Heart left ventricle (tissue), 16 donors: ENCODE data around the gene SLC25A29. TPM values are rescaled to one million over a fixed set of nuclear protein-coding genes. Genes with fewer than 3 reads are reported as not detected.

Source experiments
- ATAC-seq, 4 donors: fragments of 200-7000 bp; cut with Tn5 transposase; one replicate each; pipeline ENCODE4 v1.9.1; 2020 to 2022; ENCODE audit warnings: moderate library complexity in 4 of 4, mild to moderate bottlenecking in 3 of 4, moderate number of reproducible peaks in 1 of 4
- DNase-seq, 5 donors: peaks; one replicate each; pipeline ENCODE4 v3.0.0-alpha.2; 2020
- H3K27ac ChIP-seq, 12 donors: fragments of 200-600 bp; sonication (generic) in 4 of 12; one replicate each; pipeline versions ENCODE4 v1.5.0 to v1.8.0; 2016 to 2022; ENCODE audit warnings: mild to moderate bottlenecking in 2 of 12
- H3K27me3 ChIP-seq, 9 donors: fragments of 200-600 bp; sonication (generic) in 2 of 9; one replicate each; pipeline versions ENCODE4 v1.5.1 to v1.8.0; 2016 to 2022; ENCODE audit warnings: mild to moderate bottlenecking in 3 of 9
- H3K36me3 ChIP-seq, 9 donors: fragments of 200-600 bp; sonication (generic) in 2 of 9; one replicate each; pipeline versions ENCODE4 v1.5.0 to v1.8.0; 2018 to 2022; ENCODE audit warnings: mild to moderate bottlenecking in 2 of 9
- H3K4me1 ChIP-seq, 12 donors: fragments of 200-600 bp; sonication (generic) in 4 of 12; one replicate each; pipeline versions ENCODE4 v1.5.0 to v1.8.0; 2016 to 2022; ENCODE audit warnings: mild to moderate bottlenecking in 3 of 12
- H3K4me3 ChIP-seq, 12 donors: fragments of 200-600 bp; sonication (generic) in 4 of 12; one replicate each; pipeline versions ENCODE4 v1.5.0 to v1.8.0; 2017 to 2022; ENCODE audit warnings: mild to moderate bottlenecking in 9 of 12, moderate library complexity in 4 of 12
- H3K9me3 ChIP-seq, 12 donors: fragments of 200-600 bp; sonication (generic) in 4 of 12; one replicate each; pipeline versions ENCODE4 v1.5.0 to v1.8.0; 2016 to 2022; ENCODE audit warnings: mild to moderate bottlenecking in 1 of 12
- POLR2A ChIP-seq, 2 donors: fragments of 450-650 bp; IDR thresholded peaks; one replicate each; pipeline ENCODE4 v1.6.1; 2017; ENCODE audit warnings: antibody characterized with exemption in 2 of 2, mild to moderate bottlenecking in 2 of 2, moderate library complexity in 2 of 2
- WGBS, 4 donors: extraction: QIAGEN DNeasy Blood & Tissue Kit in 2 of 4; methylation state at CpG; one replicate each; pipeline versions ENCODE4 v1.1.5 to v1.1.7; 2013 to 2018; 5-methylcytosine and 5-hydroxymethylcytosine counted together
- intact Hi-C, 10 donors: fragments of 100-400 bp; cut with DNase I; formaldehyde crosslinking; loops; one replicate each; pipeline versions ENCODE4 v1.11.1 to v1.14.2; 2022
- long read RNA-seq, 3 donors: library from polyadenylated mRNA; unstranded; transcript quantifications; one replicate each; pipeline ENCODE4 v2.0.0, GENCODE V29; 2020 to 2021
- polyA plus RNA-seq, 2 donors: library from polyadenylated mRNA; stranded (reverse); fragments of 200-250 nt; gene quantifications; one replicate each; pipeline ENCODE4 v1.2.3, GENCODE V29; 2013
- total RNA-seq, 9 donors: library from RNA; depleted of rRNA in 2 of 9; stranded (reverse); fragments of >200 nt in 2 of 9; fragmentation: NEBNext Ultra II Directional in 3 of 9; extraction: Animal tissue kit (Norgen Biotek cat#: 25700) in 3 of 9; gene quantifications; one replicate each; pipeline versions ENCODE4 v1.1.0 to v1.2.4, GENCODE V29; 2016 to 2023
- TF ChIP-seq, protein P1 (sequence below), 12 donors: fragments of 200-600 bp; sonication (generic) in 4 of 12; IDR thresholded peaks; one replicate each; pipeline versions ENCODE4 v1.5.0 to v1.8.0; 2018 to 2022; ENCODE audit warnings: antibody characterized with exemption in 12 of 12, mild to moderate bottlenecking in 5 of 12
- donor health status: ischemic (EF 13 %, LVEDD 7.1; RV severe dilation, severe dysfunction).
- donor health status: healthy with polysubstance abuse.
- donor health status: DM: no; HTN: yes; CAD: no.
- donor health status: DM: no; HTN: no; CAD: no.
- donor health status: ischemic (EF 25% LVEDD 6.9; RV normal size, moderate dysfunction).
- donor health status: ischemic (EF 25% LVEDD 5.7; RV mildly dilated, moderate dysfunction).
- donor health status: healthy.
- donor health status: DM: yes; HTN: yes; CAD: no.
- donor health status: ischemic (EF 35%, LVEDD 5.7; RV mildly dilated, moderate dysfunction).
- donor health status: nonischemic (EF 11% LVEDD 7.7; RV severe dilation, severe dysfunction).
- donor health status: DM: yes; HTN: yes; CAD: no.
- donor health status: PGD.
- donor health status: ischemic (EF 29% LVEDD 5.4; RV normal size, mild dysfunction).
- donor health status: nonischemic (EF 23%, LVEDD 6.1; RV moderate dilation, normal function).

SLC25A29 gene, protein sequence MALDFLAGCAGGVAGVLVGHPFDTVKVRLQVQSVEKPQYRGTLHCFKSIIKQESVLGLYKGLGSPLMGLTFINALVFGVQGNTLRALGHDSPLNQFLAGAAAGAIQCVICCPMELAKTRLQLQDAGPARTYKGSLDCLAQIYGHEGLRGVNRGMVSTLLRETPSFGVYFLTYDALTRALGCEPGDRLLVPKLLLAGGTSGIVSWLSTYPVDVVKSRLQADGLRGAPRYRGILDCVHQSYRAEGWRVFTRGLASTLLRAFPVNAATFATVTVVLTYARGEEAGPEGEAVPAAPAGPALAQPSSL
- total RNA-seq: 10 to 100 TPM; 10.2 to 34.2 (median 20.1) TPM
- polyA plus RNA-seq: 10 to 100 TPM; 23.9 to 26.3 TPM
- long read RNA-seq, donor 1, full-length matches to known transcripts: 21 of 39 reads
- long read RNA-seq, donor 1, partial matches to known transcripts: 2 of 39 reads
- long read RNA-seq, donor 1, other reads (novel, unspliced or antisense): 16 of 39 reads
- long read RNA-seq, donor 2, full-length matches to known transcripts: 6 of 18 reads
- long read RNA-seq, donor 2, partial matches to known transcripts: 0 of 18 reads
- long read RNA-seq, donor 2, other reads (novel, unspliced or antisense): 12 of 18 reads
- long read RNA-seq, donor 3, full-length matches to known transcripts: 27 of 41 reads
- long read RNA-seq, donor 3, partial matches to known transcripts: 1 of 41 reads
- long read RNA-seq, donor 3, other reads (novel, unspliced or antisense): 13 of 41 reads

DNA sequence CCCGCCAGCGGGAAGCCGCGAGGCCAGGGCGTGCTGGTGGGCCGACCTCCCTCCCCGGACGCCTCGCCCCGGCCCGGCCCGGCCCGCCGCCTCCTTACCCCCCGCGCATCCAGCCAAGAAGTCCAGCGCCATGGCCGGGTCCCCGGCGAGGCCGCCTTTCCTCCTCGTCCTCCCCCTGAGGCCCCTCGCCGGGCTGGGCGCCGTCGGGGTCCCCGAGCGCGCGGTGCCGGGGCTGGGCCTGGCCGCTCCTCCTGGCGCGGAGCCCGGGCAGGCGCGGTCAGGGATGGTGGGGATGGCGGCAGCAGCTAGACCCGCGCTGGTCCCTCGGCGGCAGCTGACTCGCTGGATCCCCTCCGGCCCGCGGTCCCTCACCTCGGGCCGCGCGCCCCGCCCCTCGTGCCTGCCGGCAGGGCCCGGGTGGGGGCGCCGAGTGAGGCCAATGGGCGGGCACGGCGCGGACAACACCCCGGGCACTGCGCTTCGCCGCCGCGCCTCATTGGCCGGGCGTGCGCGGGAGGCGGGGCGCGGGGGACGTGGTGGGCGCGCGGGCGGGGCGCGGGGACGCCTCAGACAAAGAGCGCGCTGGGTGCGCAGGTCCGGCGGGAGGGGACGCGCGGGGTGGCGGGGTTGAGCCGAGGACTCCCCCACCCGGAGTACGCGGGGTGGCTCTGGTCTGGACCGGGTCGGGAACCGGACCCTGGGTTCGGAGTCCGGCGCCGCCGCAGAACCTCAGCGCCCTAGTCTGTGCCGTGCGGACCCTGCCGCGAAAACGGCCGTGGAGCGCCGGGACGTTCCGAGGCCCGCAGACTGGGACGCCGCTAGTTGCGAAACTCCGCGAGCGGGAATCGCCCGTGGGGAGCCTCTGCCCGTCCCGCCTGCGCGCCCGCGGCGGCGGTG, at the start of gene SLC25A29:
Gene SLC25A29, minus strand, starts transcription at position 344 of the 897 bp plus-strand sequence. Its CDS starts 212 bp downstream, at position 132.
- WGBS, 4 donors: 1 to 3% (median 1%) methylated on average over 41 to 131 of the region's 131 CpGs
- DNase-seq (peak; percentile 90 to 94 (median 92)), ATAC-seq (peak; percentile 68 to 94 (median 91))
- H3K27ac ChIP-seq: peak within 1 kb of the TSS; percentile 82 to 95 (median 90)
- TF ChIP-seq, protein P1, sequence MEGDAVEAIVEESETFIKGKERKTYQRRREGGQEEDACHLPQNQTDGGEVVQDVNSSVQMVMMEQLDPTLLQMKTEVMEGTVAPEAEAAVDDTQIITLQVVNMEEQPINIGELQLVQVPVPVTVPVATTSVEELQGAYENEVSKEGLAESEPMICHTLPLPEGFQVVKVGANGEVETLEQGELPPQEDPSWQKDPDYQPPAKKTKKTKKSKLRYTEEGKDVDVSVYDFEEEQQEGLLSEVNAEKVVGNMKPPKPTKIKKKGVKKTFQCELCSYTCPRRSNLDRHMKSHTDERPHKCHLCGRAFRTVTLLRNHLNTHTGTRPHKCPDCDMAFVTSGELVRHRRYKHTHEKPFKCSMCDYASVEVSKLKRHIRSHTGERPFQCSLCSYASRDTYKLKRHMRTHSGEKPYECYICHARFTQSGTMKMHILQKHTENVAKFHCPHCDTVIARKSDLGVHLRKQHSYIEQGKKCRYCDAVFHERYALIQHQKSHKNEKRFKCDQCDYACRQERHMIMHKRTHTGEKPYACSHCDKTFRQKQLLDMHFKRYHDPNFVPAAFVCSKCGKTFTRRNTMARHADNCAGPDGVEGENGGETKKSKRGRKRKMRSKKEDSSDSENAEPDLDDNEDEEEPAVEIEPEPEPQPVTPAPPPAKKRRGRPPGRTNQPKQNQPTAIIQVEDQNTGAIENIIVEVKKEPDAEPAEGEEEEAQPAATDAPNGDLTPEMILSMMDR (IDR thresholded peaks at IDR 0.05): no peak
- peak; percentile 3 to 84 for TF ChIP-seq POLR2A (IDR thresholded peaks at IDR 0.05)
- intact Hi-C loops: loop anchor here in 8 of 10 donors (2.0 to 5.0 kb wide), 5 partner anchors 64 to 71 kb away; partner anchors contain the start of genes WDR25 (in 6 of the 8) and YY1 (in 1 of the 8)
- H3K27me3 ChIP-seq: no peaks in the 10 kb centered on the region
- H3K4me1 ChIP-seq: peaks cover 0 to 61% (median 28%) of the 10 kb centered on the region in 12 donors
- H3K36me3 ChIP-seq: no peaks in the 10 kb centered on the region
- no peaks in the 10 kb centered on the region for H3K9me3 ChIP-seq
- peak within 1 kb of the TSS; percentile 59 to 99 (median 88) for H3K4me3 ChIP-seq

DNA sequence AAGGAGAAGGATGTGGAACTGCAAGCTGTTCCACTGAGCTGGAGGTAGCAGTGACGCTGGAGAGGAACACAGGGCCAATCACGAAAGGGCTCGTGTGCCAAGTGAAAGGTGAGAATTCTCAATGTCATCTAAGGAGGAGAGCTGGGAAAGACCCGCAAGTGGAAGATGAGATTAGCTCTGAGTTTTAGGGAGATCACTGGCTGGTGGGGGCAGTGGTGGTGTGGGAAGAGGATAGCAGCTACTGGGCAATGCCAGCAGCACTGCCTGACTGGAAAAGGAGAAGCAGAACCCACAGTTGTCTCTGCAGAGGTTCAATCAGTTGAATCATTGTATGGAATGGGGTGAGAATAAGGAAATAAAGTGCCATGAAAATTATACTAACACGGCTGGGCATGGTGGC, 44.7 kb upstream of the SLC25A29 start:
- 73 to 82% (median 75%) methylated on average over 5 of the region's 5 CpGs for WGBS, 4 donors
- ATAC-seq (no peak), DNase-seq (no peak)
- H3K36me3 ChIP-seq: peaks cover 4 to 100% (median 93%) of the 10 kb centered on the region in 9 donors
- H3K27ac ChIP-seq: peak overlapping the region in 1 of 12 donors; percentile 32
- intact Hi-C loops: no loop called here
- no peak for TF ChIP-seq POLR2A (IDR thresholded peaks at IDR 0.05)
- TF ChIP-seq, protein P1 (IDR thresholded peaks at IDR 0.05): no peak
- H3K4me3 ChIP-seq: no peak overlapping the region
- H3K27me3 ChIP-seq: no peaks in the 10 kb centered on the region
- peaks cover 0 to 13% (median 0%) of the 10 kb centered on the region in 12 donors for H3K4me1 ChIP-seq
- H3K9me3 ChIP-seq: no peaks in the 10 kb centered on the region

DNA sequence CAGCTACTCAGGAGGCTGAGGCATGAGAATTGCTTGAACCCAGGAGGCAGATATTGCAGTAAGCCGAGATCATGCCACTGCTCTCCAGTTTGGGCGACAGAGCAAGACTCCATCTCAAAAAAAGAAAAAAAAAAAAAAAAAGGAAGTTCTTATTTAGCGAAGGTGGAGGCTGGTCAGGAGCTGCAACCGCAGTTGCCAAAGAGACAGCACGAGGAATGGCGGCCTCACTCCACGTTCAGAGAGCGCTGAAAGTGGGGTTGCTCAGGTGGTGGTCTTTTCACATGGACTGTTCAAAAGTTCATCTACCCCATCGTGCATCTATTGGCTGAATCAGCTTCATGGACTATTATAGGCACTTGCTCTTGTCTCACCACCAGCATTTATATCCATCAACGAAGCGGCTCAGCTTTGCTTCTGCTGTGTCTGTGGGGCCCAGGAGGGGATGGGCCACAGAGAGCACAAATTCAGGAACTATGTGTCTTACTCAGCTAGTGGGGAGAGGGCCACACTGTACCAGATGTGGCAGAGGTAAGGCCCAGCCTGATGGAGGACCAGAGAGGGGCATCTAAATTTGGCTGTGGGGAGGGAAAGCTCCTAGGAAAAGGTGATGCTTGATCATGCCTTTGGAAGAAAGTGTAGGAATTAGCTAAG, 44.2 kb upstream of the SLC25A29 start:
- H3K4me1 ChIP-seq: peaks cover 0 to 13% (median 0%) of the 10 kb centered on the region in 12 donors
- peaks cover 4 to 99% (median 91%) of the 10 kb centered on the region in 9 donors for H3K36me3 ChIP-seq
- DNase-seq (no peak), ATAC-seq (no peak)
- WGBS, 4 donors: 89 to 94% (median 91%) methylated on average over 11 of the region's 11 CpGs
- no peak for TF ChIP-seq POLR2A (IDR thresholded peaks at IDR 0.05)
- TF ChIP-seq, protein P1 (IDR thresholded peaks at IDR 0.05): no peak
- no peaks in the 10 kb centered on the region for H3K9me3 ChIP-seq
- no peak overlapping the region for H3K4me3 ChIP-seq
- peak overlapping the region in 1 of 12 donors; percentile 32 for H3K27ac ChIP-seq
- intact Hi-C loops: no loop called here
- no peaks in the 10 kb centered on the region for H3K27me3 ChIP-seq
